Esophagus squamous epithelium (tissue), 5 donors: ENCODE data around the gene SHMT1. TPM values are rescaled to one million over a fixed set of nuclear protein-coding genes. Genes with fewer than 3 reads are reported as not detected.
"Not testable (repeated sequence)": the region's sequence is repeated elsewhere in the genome, so short reads cannot be mapped to it uniquely, and the experiment has no call there.

Experiments used
- DNase-seq: peaks from one replicate; lab custom pipeline; 2025; lab: John Stamatoyannopoulos, UW
- H3K27ac ChIP-seq, 4 donors: fragments of 200-600 bp; sonication (generic); one replicate each; pipeline ENCODE4 v1.5.1; 2016 to 2019; ENCODE audit warnings: mild to moderate bottlenecking in 1 of 4
- H3K27me3 ChIP-seq, 4 donors: fragments of 200-600 bp; sonication (generic); 1 replicate in 3 of 4; 2 replicates in 1 of 4; pipeline versions ENCODE4 v1.5.1 to v1.6.0; 2017 to 2021; ENCODE audit warnings: antibody characterized with exemption in 1 of 4
- H3K36me3 ChIP-seq, 3 donors: fragments of 200-600 bp; sonication (generic); one replicate each; pipeline ENCODE4 v1.5.1; 2016 to 2019
- H3K4me1 ChIP-seq, 3 donors: fragments of 200-600 bp; sonication (generic); one replicate each; pipeline ENCODE4 v1.5.1; 2017 to 2019
- H3K4me3 ChIP-seq, 4 donors: fragments of 200-600 bp; sonication (generic); 1 replicate in 3 of 4; 2 replicates in 1 of 4; pipeline ENCODE4 v1.5.1; 2016 to 2019; ENCODE audit warnings: mild to moderate bottlenecking in 2 of 4, moderate library complexity in 1 of 4
- H3K9me3 ChIP-seq, 3 donors: fragments of 200-600 bp; sonication (generic); one replicate each; pipeline ENCODE4 v1.5.1; 2016 to 2019
- CTCF ChIP-seq, 6 experiments: fragments of 450-650 bp in 4 of 6; fragments of 200-600 bp in 2 of 6; sonication (generic) in 2 of 6; IDR thresholded peaks; one replicate each; pipeline ENCODE4 v1.5.1; 2016 to 2019; ENCODE audit warnings: antibody characterized with exemption in 6 of 6, mild to moderate bottlenecking in 4 of 6, moderate library complexity in 4 of 6
- POLR2A ChIP-seq, 4 donors: fragments of 450-650 bp; IDR thresholded peaks; one replicate each; pipeline ENCODE4 v1.6.1; 2017; ENCODE audit warnings: antibody characterized with exemption in 4 of 4, mild to moderate bottlenecking in 4 of 4, moderate library complexity in 3 of 4
- WGBS, 2 donors: methylation state at CpG; one replicate each; pipeline ENCODE4 v1.1.5; 2018; 5-methylcytosine and 5-hydroxymethylcytosine counted together
- intact Hi-C: fragments of 100-400 bp; cut with DNase I; formaldehyde crosslinking; loops from one replicate; pipeline ENCODE4 v1.15.0; 2022
- total RNA-seq, 4 donors: library from RNA; depleted of rRNA; stranded (reverse); fragments of >200 nt; gene quantifications; one replicate each; pipeline ENCODE4 v1.1.0, GENCODE V29; 2016
- donor health status: DM: yes; HTN: yes; CAD: no.

SHMT1 gene
- total RNA-seq, 4 donors from 2014 or later: 64.1 to 124 (median 67.9) TPM

GRCh38 chr17:18315562-18315922 is 47.8 kb downstream of the SHMT1 start:
- Histone ChIP-seq H3K36me3 (peaks cover 0 to 61% (median 5%) of the 10 kb centered on the region in 3 donors), H3K27me3 (no peaks in the 10 kb centered on the region), H3K4me3 (peak overlapping the region; percentile 69 to 92 (median 88)), H3K27ac (peak overlapping the region; percentile 90 to 93 (median 90)), H3K4me1 (peaks cover 52 to 80% (median 66%) of the 10 kb centered on the region in 3 donors), H3K9me3 (no peaks in the 10 kb centered on the region)
- intact Hi-C loops: no loop called here
- TF ChIP-seq POLR2A (IDR thresholded peaks at IDR 0.05) (no peak), CTCF (IDR thresholded peaks at IDR 0.05) (no peak)
- 7 to 10% methylated on average over 16 to 17 of the region's 18 CpGs for WGBS, 2 donors
- DNase-seq: no peak

DNA sequence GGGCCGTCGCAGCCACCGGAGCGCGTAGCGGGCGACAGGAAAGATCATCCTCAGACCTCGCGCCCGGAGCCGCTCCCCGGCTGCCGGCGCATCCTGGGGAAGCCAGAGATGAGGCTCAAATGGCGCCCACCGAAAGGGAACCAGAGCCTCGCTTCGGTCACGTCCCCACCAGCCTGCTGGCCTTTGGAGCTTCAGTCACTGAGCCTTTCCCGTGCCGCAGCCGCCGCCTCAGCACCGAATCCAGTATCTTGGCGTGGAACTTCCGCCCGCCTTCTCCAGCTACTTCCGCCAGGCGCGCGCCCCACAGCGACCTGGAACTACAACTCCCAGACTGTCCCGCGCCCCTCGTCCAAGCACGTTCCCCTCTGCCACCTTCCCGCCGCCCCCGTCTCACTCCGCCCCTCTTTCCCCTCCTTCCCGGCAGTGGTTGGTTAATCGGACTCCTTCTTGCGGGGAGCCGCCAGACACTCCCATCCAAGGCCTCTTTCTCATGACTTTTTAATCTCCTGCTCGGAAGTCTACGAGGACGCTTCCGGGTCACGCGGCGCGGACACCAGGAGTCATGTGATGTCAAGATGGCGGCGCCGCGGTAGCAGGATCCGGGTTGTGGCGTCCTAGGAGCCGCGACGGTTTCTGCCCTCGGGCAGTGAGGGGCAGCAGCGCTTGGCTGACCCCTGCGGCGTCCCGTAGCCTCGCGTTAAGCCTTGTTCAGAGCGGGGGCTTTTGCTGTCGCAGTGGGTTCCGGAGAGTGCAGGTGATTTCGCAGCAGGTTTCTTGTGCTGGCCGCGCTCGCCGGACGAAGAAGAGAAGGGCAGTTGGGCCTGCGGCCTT is 48.4 kb downstream of the SHMT1 start, which contains the start of the genes SMCR8 and TOP3A:
SMCR8 (plus strand) TSS at position 563 of the 831 bp plus-strand sequence. CDS start 497 bp downstream, outside the sequence.
TOP3A (minus strand) TSS at position 264 of the 831 bp plus-strand sequence; CDS start at position 48, 216 bp downstream.
- Histone ChIP-seq H3K27me3 (no peaks in the 10 kb centered on the region), H3K4me1 (peaks cover 49 to 74% (median 60%) of the 10 kb centered on the region in 3 donors), H3K27ac (peak within 1 kb of the TSS; percentile 90 to 93 (median 90)), H3K9me3 (no peaks in the 10 kb centered on the region), H3K36me3 (peaks cover 0 to 61% (median 3%) of the 10 kb centered on the region in 3 donors), H3K4me3 (peak within 1 kb of the TSS; percentile 69 to 92 (median 88))
- TF ChIP-seq CTCF (IDR thresholded peaks at IDR 0.05) (peak in 3 of 6 experiments; percentile 9 to 21 (median 11)), POLR2A (IDR thresholded peaks at IDR 0.05) (peak in 2 of 4 donors; percentile 13 to 55)
- peak; percentile 95 for DNase-seq
- WGBS, 2 donors: 1% methylated on average over 31 to 38 of the region's 78 CpGs
- intact Hi-C loops: no loop called here

DNA sequence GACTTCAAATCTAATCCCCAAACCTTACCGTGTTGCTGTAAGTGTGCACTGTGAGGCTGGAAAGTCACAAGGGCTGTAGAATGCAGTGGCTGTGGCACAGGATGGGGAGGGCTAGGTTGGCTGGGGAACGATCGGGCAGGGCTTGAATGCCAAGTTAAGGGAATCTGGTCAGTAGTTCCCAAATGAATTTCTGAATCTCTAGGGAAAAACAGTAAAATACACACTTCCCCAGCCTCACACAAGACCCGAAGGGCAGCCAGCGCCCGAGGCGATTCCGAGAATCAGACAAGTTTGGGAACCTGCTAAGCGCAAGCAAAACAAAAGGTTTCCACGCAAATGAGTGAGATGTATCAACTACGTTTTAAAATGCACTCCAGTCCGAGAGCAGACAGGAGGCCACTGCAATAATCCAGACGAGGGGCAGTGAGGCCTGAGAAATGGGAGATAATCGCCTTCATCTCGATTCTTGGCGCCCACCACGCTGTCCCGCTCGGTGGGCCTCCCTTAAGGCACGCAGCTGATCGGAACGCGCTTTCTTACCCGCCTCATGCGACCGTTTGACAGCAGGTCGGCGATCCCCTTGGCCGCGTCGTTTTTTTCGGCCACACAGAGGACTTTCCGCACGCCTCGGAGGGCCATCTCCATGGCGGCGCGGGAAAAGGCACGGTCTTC is 49.2 kb downstream of the SHMT1 start:
- TF ChIP-seq POLR2A (IDR thresholded peaks at IDR 0.05): no peak
- TF ChIP-seq CTCF (IDR thresholded peaks at IDR 0.05): no peak
- Histone ChIP-seq H3K27ac (peak overlapping the region; percentile 90 to 93 (median 90)), H3K4me1 (peaks cover 42 to 66% (median 52%) of the 10 kb centered on the region in 3 donors), H3K9me3 (no peaks in the 10 kb centered on the region), H3K4me3 (peak overlapping the region; percentile 69 to 92 (median 88)), H3K27me3 (no peaks in the 10 kb centered on the region), H3K36me3 (peaks cover 0 to 59% (median under 1%) of the 10 kb centered on the region in 3 donors)
- DNase-seq: no peak
- intact Hi-C loops: no loop called here
- WGBS, 2 donors: 0% methylated on average over 22 to 25 of the region's 39 CpGs

GRCh38 chr17:18309202-18309601 is 54.1 kb downstream of the SHMT1 start:
- Histone ChIP-seq H3K27ac (no peak overlapping the region), H3K27me3 (no peaks in the 10 kb centered on the region), H3K36me3 (peaks cover 0 to 78% (median 26%) of the 10 kb centered on the region in 3 donors), H3K4me1 (peaks cover 8 to 26% (median 17%) of the 10 kb centered on the region in 3 donors), H3K4me3 (no peak overlapping the region), H3K9me3 (no peaks in the 10 kb centered on the region)
- TF ChIP-seq CTCF (IDR thresholded peaks at IDR 0.05) (no peak), POLR2A (IDR thresholded peaks at IDR 0.05) (no peak)
- intact Hi-C loops: no loop called here
- WGBS, 2 donors: 91 to 94% methylated on average over 4 of the region's 4 CpGs
- no peak for DNase-seq

DNA sequence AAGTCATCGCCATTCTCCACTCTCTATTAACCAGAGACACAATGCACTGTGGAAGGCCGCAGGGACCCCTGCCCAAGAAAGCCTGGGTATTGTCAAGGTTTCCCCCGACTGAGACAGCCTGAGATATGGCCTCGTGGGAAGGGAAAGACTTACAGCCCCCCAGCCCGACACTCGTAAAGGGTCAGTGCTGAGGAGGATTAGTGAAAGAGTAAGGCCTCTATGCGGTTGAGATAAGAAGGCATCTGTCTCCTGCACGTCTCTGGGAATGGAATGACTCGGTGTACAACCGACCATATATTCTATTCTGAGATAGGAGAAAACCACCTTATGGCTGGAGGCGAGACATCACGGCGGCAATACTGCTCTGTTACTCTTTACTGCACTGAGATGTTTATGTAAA is 60.1 kb downstream of the SHMT1 start:
- H3K4me3 ChIP-seq, H3K4me1 ChIP-seq, DNase-seq, H3K9me3 ChIP-seq, intact Hi-C loops, H3K27ac ChIP-seq, H3K27me3 ChIP-seq: not testable (repeated sequence)
- H3K36me3 ChIP-seq: peaks cover 12 to 100% (median 53%) of the 10 kb centered on the region in 3 donors
- WGBS, 2 donors: 82 to 87% methylated on average over 13 of the region's 13 CpGs
